A549 (cell line): ENCODE results near the gene C19orf73. TPM values are rescaled to one million over a fixed set of nuclear protein-coding genes. Genes with fewer than 3 reads are reported as not detected.

Experiments
- ATAC-seq, 2 experiments: fragments of 200-7000 bp in 1 of 2; fragments of >200 bp in 1 of 2; cut with Nextera tagmentation in 1 of 2; cut with Tn5 transposase in 1 of 2; 3 replicates each; pipeline versions ENCODE4 v1.8.0 to v1.9.1; 2018 to 2020; ENCODE audit warnings: mild to moderate bottlenecking in 1 of 2, moderate library complexity in 1 of 2
- CTCF ChIA-PET: fragments of 300-600 bp; sonication (Branson Sonifier 250); formaldehyde crosslinking; extraction: SDS; loops from one replicate; lab custom pipeline; 2021; ENCODE audit warnings: antibody characterized with exemption, inconsistent platforms; lab: Yijun Ruan, JAX
- POLR2A ChIA-PET: fragments of 350-600 bp; formaldehyde crosslinking; extraction: SDS; loops from one replicate; lab custom pipeline; 2021; ENCODE audit warnings: antibody characterized with exemption, inconsistent platforms; lab: Yijun Ruan, JAX
- DNase-seq, 2 experiments: peaks; one replicate each; pipeline versions ENCODE4 v3.0.0 to v3.0.0-alpha.2; 2011 to 2016; ENCODE audit warnings: low read depth in 1 of 2, low spot score in 1 of 2
- FAIRE-seq: peaks from 2 replicates; lab custom pipeline; 2011; peaks lifted over from hg19 to GRCh38; lab: Jason Lieb, UNC
- H3K27ac ChIP-seq, 2 experiments: fragments of >200 bp; sonication (Bioruptor Twin); formaldehyde crosslinking; 3 replicates each; pipeline ENCODE4 v1.5.1; 2016 to 2017
- H3K4me1 ChIP-seq: fragments of >200 bp; sonication (Bioruptor Twin); formaldehyde crosslinking; 3 replicates; pipeline ENCODE4 v1.6.1; 2016
- H3K4me2 ChIP-seq: fragments of >200 bp; sonication (Bioruptor Twin); formaldehyde crosslinking; 3 replicates; pipeline ENCODE4 v1.6.1; 2016
- H3K4me3 ChIP-seq: fragments of >200 bp; sonication (Bioruptor Twin); formaldehyde crosslinking; 3 replicates; pipeline ENCODE4 v1.5.1; 2016
- H3K9me3 ChIP-seq: fragments of >200 bp; sonication (Bioruptor Twin); formaldehyde crosslinking; 3 replicates; pipeline ENCODE4 v1.6.1; 2016
- BHLHE40 ChIP-seq: IDR thresholded peaks from 2 replicates; pipeline ENCODE4 v1.6.1; 2012; ENCODE audit warnings: low read depth, low read length, inconsistent platforms
- CHD4 ChIP-seq: fragments of 200-600 bp; sonication (generic); IDR thresholded peaks from 2 replicates; pipeline ENCODE4 v1.6.1; 2016; ENCODE audit warnings: antibody characterized with exemption, mild to moderate bottlenecking, borderline replicate concordance
- ELK1 ChIP-seq: fragments of 150-350 bp; IDR thresholded peaks from 2 replicates; pipeline ENCODE4 v1.6.1; 2014; ENCODE audit warnings: low read depth, mild to moderate bottlenecking, low read length
- EP300 ChIP-seq, 2 experiments: fragments of >200 bp; sonication (Bioruptor Twin); formaldehyde crosslinking; IDR thresholded peaks; 2 replicates in 1 of 2; 3 replicates in 1 of 2; pipeline ENCODE4 v1.6.1; 2016 to 2017
- ESRRA ChIP-seq: fragments of 150-350 bp; IDR thresholded peaks from 2 replicates; pipeline ENCODE4 v1.6.1; 2014; ENCODE audit warnings: mild to moderate bottlenecking, low read length, borderline replicate concordance
- HDAC2 ChIP-seq: fragments of 200-600 bp; sonication (generic); IDR thresholded peaks from 2 replicates; pipeline ENCODE4 v1.6.1; 2016
- HES2 ChIP-seq: fragments of >200 bp; sonication (Bioruptor Twin); formaldehyde crosslinking; IDR thresholded peaks from 2 replicates; pipeline ENCODE4 v1.6.1; 2016
- HEYL ChIP-seq: fragments of 250-450 bp; sonication (Bioruptor Pico); IDR thresholded peaks from 2 replicates; pipeline ENCODE4 v1.8.0; 2021; ENCODE audit warnings: mild to moderate bottlenecking, moderate library complexity
- HOXA7 ChIP-seq: fragments of 250-450 bp; sonication (Bioruptor Pico); IDR thresholded peaks from 2 replicates; pipeline ENCODE4 v1.5.0; 2020; ENCODE audit warnings: mild to moderate bottlenecking, moderate library complexity
- HOXB5 ChIP-seq: fragments of 250-450 bp; sonication (Bioruptor Pico); IDR thresholded peaks from 2 replicates; pipeline ENCODE4 v1.5.0; 2020; ENCODE audit warnings: mild to moderate bottlenecking, moderate library complexity
- JUN ChIP-seq, 2 experiments: fragments of >200 bp; sonication (Bioruptor Twin); formaldehyde crosslinking; IDR thresholded peaks; 2 replicates in 1 of 2; 3 replicates in 1 of 2; pipeline ENCODE4 v1.6.1; 2016 to 2017
- KDM5A ChIP-seq: fragments of 200-600 bp; sonication (generic); IDR thresholded peaks from 2 replicates; pipeline ENCODE4 v1.6.1; 2016; ENCODE audit warnings: antibody characterized with exemption, mild to moderate bottlenecking
- POLR2A ChIP-seq: IDR thresholded peaks from 2 replicates; pipeline ENCODE4 v1.6.1; 2012; ENCODE audit warnings: mild to moderate bottlenecking, low read length
- RAD21 ChIP-seq, 2 experiments: fragments of >200 bp in 1 of 2; sonication (Bioruptor Twin) in 1 of 2; formaldehyde crosslinking in 1 of 2; IDR thresholded peaks in 1 of 2; conservative IDR thresholded peaks in 1 of 2; 2 replicates in 1 of 2; 3 replicates in 1 of 2; pipeline ENCODE4 v1.6.1; 2012 to 2018; ENCODE audit warnings: inconsistent platforms in 1 of 2
- REST ChIP-seq: fragments of 200-600 bp; sonication (generic); IDR thresholded peaks from 2 replicates; pipeline ENCODE4 v1.6.1; 2016; ENCODE audit warnings: antibody characterized with exemption, mild to moderate bottlenecking, moderate library complexity
- USF2 ChIP-seq: fragments of 450-650 bp; IDR thresholded peaks from 2 replicates; pipeline ENCODE4 v1.6.1; 2014; ENCODE audit warnings: antibody characterized with exemption
- ZFP36 ChIP-seq: fragments of 450-650 bp; IDR thresholded peaks from 2 replicates; pipeline ENCODE4 v1.6.1; 2014; ENCODE audit warnings: borderline replicate concordance; ENCODE audit not compliant: partially characterized antibody
- WGBS: methylation state at CpG from one replicate; pipeline ENCODE4 v1.1.6; 2017; ENCODE audit errors: missing lambda C conversion rate; 5-methylcytosine and 5-hydroxymethylcytosine counted together
- polyA plus RNA-seq, 4 experiments: library from polyadenylated mRNA; depleted of rRNA in 3 of 4; stranded (reverse); fragments of >200 nt; fragmentation: RNase III in 1 of 4; extraction: RNeasy Plus Mini Kit Qiagen cat#74134 plus additional on column Dnase treatment in 1 of 4; gene quantifications; 2 replicates in 3 of 4; 3 replicates in 1 of 4; pipeline ENCODE4 v1.2.3, GENCODE V29; 2011 to 2017

The C19orf73 gene
- polyA plus RNA-seq, 2 of the 4 experiments (the other 2 are of a cell fraction): 1.8 to 2.2 TPM

DNA sequence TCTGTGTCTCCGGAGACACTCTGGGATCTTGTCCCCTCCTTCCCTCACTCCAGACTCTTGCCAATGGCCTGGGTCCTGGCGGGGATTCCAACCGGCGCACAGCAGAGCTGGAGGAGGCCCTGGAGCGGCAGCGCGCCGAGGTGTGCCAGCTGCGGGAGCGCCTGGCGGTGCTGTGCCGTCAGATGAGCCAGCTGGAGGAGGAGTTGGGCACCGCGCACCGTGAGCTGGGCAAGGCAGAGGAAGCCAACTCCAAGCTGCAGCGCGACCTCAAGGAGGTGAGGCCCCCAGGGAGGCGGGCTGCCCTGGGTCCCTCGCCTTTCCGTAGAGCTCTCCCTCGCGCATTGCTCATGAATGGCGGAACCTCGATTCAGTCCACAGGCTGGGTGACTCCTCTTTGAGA is 11.4 kb upstream of the C19orf73 start (continued):
- no peak for TF ChIP-seq ZFP36
- no peak for TF ChIP-seq HOXB5
- no peak for TF ChIP-seq HEYL (CRISPR knock-in tag)

- H3K4me2 ChIP-seq: no peak overlapping the region; the same call in 2 of the 3 replicates
- FAIRE-seq: no peak
- no peak overlapping the region for H3K4me3 ChIP-seq
- no peaks in the 10 kb centered on the region for H3K9me3 ChIP-seq
- TF ChIP-seq JUN (IDR thresholded peaks at IDR 0.05) (no peak), RAD21 (conservative IDR thresholded peaks at IDR 0.05 in 1 of 2, IDR thresholded peaks at IDR 0.05 in 1 of 2) (no peak), EP300 (IDR thresholded peaks at IDR 0.05) (no peak), HDAC2 (no peak), ELK1 (no peak), USF2 (no peak), REST (no peak), ZFP36 (no peak), HEYL (CRISPR knock-in tag) (no peak), KDM5A (no peak), CHD4 (no peak), ESRRA (no peak), HOXA7 (CRISPR knock-in tag) (no peak), HES2 (no peak)
- H3K4me1 ChIP-seq: peaks cover 9% of the 10 kb centered on the region; the same call in 2 of the 3 replicates
- CTCF ChIA-PET: interaction anchor here (0.8 to 21.0 kb wide), 8 partner anchors 13 to 172 kb away, joined by 3 to 298 read pairs (median 6); partner anchors contain the start of genes GYS1, LIN7B and RUVBL2
- no peak for ATAC-seq
- 83% methylated on average over 16 of the region's 16 CpGs for WGBS
- POLR2A ChIA-PET: interaction anchor here (1.8 kb wide), 1 partner anchor 17 kb away, joined by 6 read pairs; no protein-coding TSS in a partner anchor
- no peak overlapping the region for H3K27ac ChIP-seq
- no peak for DNase-seq
These were observed 10.3 kb upstream of the C19orf73 start for GRCh38 chr19:49129238-49129583.

- FAIRE-seq (no peak), DNase-seq (no peak), ATAC-seq (no peak)
- peak overlapping the region; percentile 84 for H3K4me2 ChIP-seq
- H3K27ac ChIP-seq: peak overlapping the region in 1 of 2 experiments; percentile 59; a peak in 4 of 6 replicates
- H3K4me1 ChIP-seq: peaks cover 9% of the 10 kb centered on the region; the same call in 2 of the 3 replicates
- no peaks in the 10 kb centered on the region for H3K9me3 ChIP-seq
- ChIA-PET POLR2A (interaction anchor here (0.6 to 1.8 kb wide), 8 partner anchors 11 to 110 kb away, joined by 3 to 14 read pairs (median 4); partner anchors contain the start of gene LIN7B), CTCF (interaction anchor here (0.8 to 21.0 kb wide), 12 partner anchors 13 to 173 kb away, joined by 3 to 298 read pairs (median 5); partner anchors contain the start of genes GYS1, LIN7B and RUVBL2)
- TF ChIP-seq POLR2A: 0 out of 2 replicates have a peak, but pooled peaks have one; percentile 7
- TF ChIP-seq BHLHE40: no peak
- H3K4me3 ChIP-seq: peak overlapping the region; percentile 40
- 61% methylated on average over 15 of the region's 15 CpGs for WGBS
These were observed 9.7 kb upstream of the C19orf73 start for GRCh38 chr19:49128545-49129237.
